ENCODE data around the gene DDIT4L. TPM values are rescaled to one million over a fixed set of nuclear protein-coding genes. Genes with fewer than 3 reads are reported as not detected.

Gene DDIT4L
- total and polyA plus RNA-seq, 2 of the 4 experiments (the other 2 are of a cell fraction): 3.1 to 3.9 TPM

- Histone ChIP-seq H3K9me1 (ENCODE audit: insufficient read depth, low read length) (no peaks in the 10 kb centered on the region), H3K36me3 (ENCODE audit: control insufficient read depth, insufficient read depth, low read length) (no peaks in the 10 kb centered on the region), H2BK20ac (ENCODE audit: low read depth, low read length) (no peak overlapping the region), H3K14ac (replicated peaks; ENCODE audit: low read depth, low read length) (no peak overlapping the region), H2AK5ac (ENCODE audit: low read depth, low read length) (no peak overlapping the region), H2BK5ac (ENCODE audit: low read depth, low read length, poor library complexity, severe bottlenecking) (no peak overlapping the region), H3K79me1 (ENCODE audit: low read depth in 1 of 2, low read length in 2 of 2) (no peaks in the 10 kb centered on the region), H3K18ac (ENCODE audit: low read depth, low read length) (no peak overlapping the region), H3K9me3 (ENCODE audit: control insufficient read depth, insufficient read depth, low read length) (no peaks in the 10 kb centered on the region), H4K8ac (ENCODE audit: low read depth in 2 of 2, low read length in 2 of 2) (no peak overlapping the region), H3K27ac (ENCODE audit: insufficient read depth, low read length) (no peak overlapping the region), H3K27me3 (ENCODE audit: control insufficient read depth, insufficient read depth, low read length) (no peaks in the 10 kb centered on the region), H2BK120ac (ENCODE audit: low read depth, low read length) (no peak overlapping the region), H2AK9ac (replicated peaks; ENCODE audit: low read depth, low read length, poor library complexity) (no peak overlapping the region), H3K4ac (ENCODE audit: low read depth, low read length) (no peak overlapping the region), H3K4me3 (ENCODE audit: insufficient read depth, low read depth, low read length) (no peak overlapping the region), H4K5ac (ENCODE audit: low read depth, low read length) (no peak overlapping the region), H2AFZ (replicated peaks; ENCODE audit: low read length, poor library complexity) (no peak overlapping the region), H3K9ac (ENCODE audit: low read depth, low read length) (no peak overlapping the region), H3K23ac (ENCODE audit: low read depth, low read length) (no peak overlapping the region), H3K4me1 (ENCODE audit: control insufficient read depth, insufficient read depth, low read length) (no peaks in the 10 kb centered on the region), H4K91ac (ENCODE audit: insufficient read depth, low read depth, low read length) (no peak overlapping the region), H3K4me2 (ENCODE audit: low read depth, low read length) (no peak overlapping the region), H4K20me1 (ENCODE audit: insufficient read depth, low read length) (no peaks in the 10 kb centered on the region), H2BK15ac (ENCODE audit: low read depth, low read length) (no peak overlapping the region), H3K56ac (ENCODE audit: extremely low read depth, insufficient read depth, low read length) (no peak overlapping the region)
- dilution Hi-C loops (cut with HindIII; ENCODE audit: low sequenced_read_pairs, unreplicated experiment) (no loop called here), intact Hi-C loops (cut with micrococcal nuclease) (no loop called here), in situ Hi-C loops (cut with MboI; ENCODE audit: low sequenced_read_pairs) (loop anchor here (25.0 kb wide), 1 partner anchor 91 kb away; no protein-coding TSS in a partner anchor)
- ChIA-PET POLR2A (ENCODE audit: unreplicated experiment) (no interaction called here), CTCF (no interaction called here)
- TF ChIP-seq CHD1 (IDR thresholded peaks at IDR 0.05; ENCODE audit: low read depth, low read length) (no peak), MAZ (IDR thresholded peaks at IDR 0.05; ENCODE audit: borderline replicate concordance, low read depth, low read length) (no peak), CEBPB (IDR thresholded peaks at IDR 0.05; ENCODE audit: low read depth, low read length) (no peak), NFE2L2 (IDR thresholded peaks at IDR 0.05; ENCODE audit: low read depth, low read length) (no peak), USF2 (IDR thresholded peaks at IDR 0.05; ENCODE audit: low read depth, low read length) (no peak), RAD21 (IDR thresholded peaks at IDR 0.05; ENCODE audit: low read length) (no peak), ELK1 (IDR thresholded peaks at IDR 0.05; ENCODE audit: borderline replicate concordance, low read depth, low read length) (no peak), RFX5 (IDR thresholded peaks at IDR 0.05; ENCODE audit: low read depth, low read length) (no peak), FOS (IDR thresholded peaks at IDR 0.05; ENCODE audit: low read depth, low read length) (no peak), CTCF (conservative IDR thresholded peaks at IDR 0.05; ENCODE audit: low read depth, low read length) (no peak), RCOR1 (IDR thresholded peaks at IDR 0.05; ENCODE audit: insufficient replicate concordance, low read length) (no peak), POLR2A (IDR thresholded peaks at IDR 0.05; ENCODE audit: low read depth, low read length) (no peak), SMC3 (IDR thresholded peaks at IDR 0.05; ENCODE audit: low read depth, low read length) (no peak)
- ATAC-seq (ENCODE audit: low read depth) (no peak), DNase-seq (peak; percentile 6)
- BruUV-seq (replicated peaks): no TSS peak
Observed at GRCh38 chr4:100146756-100147155, 43.5 kb downstream of the DDIT4L start.
